Effector memory CD4-positive, alpha-beta T cell (primary cell): ENCODE measurements around the gene GAGE12D.
"Not testable (repeated sequence)": the region's sequence is repeated elsewhere in the genome, so short reads cannot be mapped to it uniquely, and the experiment has no call there.

Experiments
- DNase-seq, 3 donors: peaks; one replicate each; pipeline ENCODE4 v3.0.0-alpha.2; 2020
- H3K27ac ChIP-seq: 2 replicates; pipeline ENCODE4 v1.7.0; 2013; ENCODE audit warnings: mild to moderate bottlenecking, low read length, moderate library complexity; ENCODE audit not compliant: insufficient read depth, poor library complexity, severe bottlenecking
- H3K27me3 ChIP-seq: replicated peaks from 2 replicates; pipeline ENCODE4 v1.7.0; 2013; ENCODE audit warnings: mild to moderate bottlenecking, low read length; ENCODE audit not compliant: insufficient read depth, control insufficient read depth, poor library complexity, severe bottlenecking
- H3K36me3 ChIP-seq: 2 replicates; pipeline ENCODE4 v1.7.0; 2013; ENCODE audit warnings: mild to moderate bottlenecking, low read length, moderate library complexity; ENCODE audit not compliant: control insufficient read depth, insufficient read depth
- H3K4me1 ChIP-seq: 2 replicates; pipeline ENCODE4 v1.7.0; 2013; ENCODE audit warnings: low read length, mild to moderate bottlenecking; ENCODE audit not compliant: control insufficient read depth, insufficient read depth, poor library complexity, severe bottlenecking
- H3K4me3 ChIP-seq: 2 replicates; pipeline ENCODE4 v1.7.0; 2013; ENCODE audit warnings: low read length, low read depth, mild to moderate bottlenecking; ENCODE audit not compliant: insufficient read depth, poor library complexity, severe bottlenecking
- H3K9me3 ChIP-seq: 2 replicates; pipeline ENCODE4 v1.7.0; 2013; ENCODE audit warnings: mild to moderate bottlenecking, low read length, moderate library complexity; ENCODE audit not compliant: control insufficient read depth
- total RNA-seq, 3 donors: gene quantifications; one replicate each; lab custom pipeline; 2026; lab: John Stamatoyannopoulos, UW

The GAGE12D gene
- 0 reads per million in 3 donors for total RNA-seq

- not testable (repeated sequence) for DNase-seq, H3K27me3 ChIP-seq, H3K4me3 ChIP-seq, H3K27ac ChIP-seq, H3K9me3 ChIP-seq, H3K4me1 ChIP-seq, H3K36me3 ChIP-seq
Observed at GRCh38 chrX:49541433-49541832, at the start of gene GAGE12D. Gene GAGE12D, plus strand, starts transcription at chrX:49541733. Its CDS starts 1,155 bp downstream, at chrX:49542888.

- not testable (repeated sequence) for H3K4me1 ChIP-seq, H3K36me3 ChIP-seq, H3K4me3 ChIP-seq, H3K27me3 ChIP-seq, H3K27ac ChIP-seq, H3K9me3 ChIP-seq, DNase-seq
Observed at GRCh38 chrX:49531877-49532276, 9.7 kb upstream of the GAGE12D start, which contains the start of gene GAGE12C. Gene GAGE12C, plus strand, starts transcription at chrX:49532177. Its CDS starts 1,155 bp downstream, at chrX:49533332.

- H3K4me3 ChIP-seq, H3K4me1 ChIP-seq, H3K27me3 ChIP-seq, H3K36me3 ChIP-seq, H3K27ac ChIP-seq, DNase-seq, H3K9me3 ChIP-seq: not testable (repeated sequence)
Observed at GRCh38 chrX:49550989-49551388, 9.5 kb downstream of the GAGE12D start, which contains the start of gene GAGE12E. Gene GAGE12E, plus strand, starts transcription at chrX:49551289. Its CDS starts 1,155 bp downstream, at chrX:49552444.

- H3K4me3 ChIP-seq, H3K27ac ChIP-seq, H3K9me3 ChIP-seq, H3K36me3 ChIP-seq, H3K27me3 ChIP-seq, DNase-seq, H3K4me1 ChIP-seq: not testable (repeated sequence)
Observed at GRCh38 chrX:49560542-49560941, 19.0 kb downstream of the GAGE12D start, which contains the start of gene GAGE12F. Gene GAGE12F, plus strand, starts transcription at chrX:49560842. Its CDS starts 1,155 bp downstream, at chrX:49561997.

- H3K27me3 ChIP-seq, H3K9me3 ChIP-seq, H3K4me3 ChIP-seq, DNase-seq, H3K27ac ChIP-seq, H3K36me3 ChIP-seq, H3K4me1 ChIP-seq: not testable (repeated sequence)
Observed at GRCh38 chrX:49568728-49569127, 27.2 kb downstream of the GAGE12D start.

- H3K4me1 ChIP-seq, H3K27ac ChIP-seq, H3K27me3 ChIP-seq, H3K9me3 ChIP-seq, H3K4me3 ChIP-seq, DNase-seq, H3K36me3 ChIP-seq: not testable (repeated sequence)
Observed at GRCh38 chrX:49569152-49569551, 27.6 kb downstream of the GAGE12D start.

GRCh38 chrX:49570100-49570499 is 28.6 kb downstream of the GAGE12D start, which contains the start of gene GAGE12G:
Gene GAGE12G, plus strand, starts transcription at chrX:49570400. Its CDS starts 1,155 bp downstream, at chrX:49571555.
- not testable (repeated sequence) for DNase-seq, H3K27ac ChIP-seq, H3K4me1 ChIP-seq, H3K36me3 ChIP-seq, H3K4me3 ChIP-seq, H3K9me3 ChIP-seq, H3K27me3 ChIP-seq

GRCh38 chrX:49579649-49580048 is 38.1 kb downstream of the GAGE12D start, which contains the start of gene GAGE12H:
Gene GAGE12H, plus strand, starts transcription at chrX:49579949. Its CDS starts 1,155 bp downstream, at chrX:49581104.
- not testable (repeated sequence) for H3K4me1 ChIP-seq, DNase-seq, H3K4me3 ChIP-seq, H3K36me3 ChIP-seq, H3K9me3 ChIP-seq, H3K27ac ChIP-seq, H3K27me3 ChIP-seq

- H3K36me3 ChIP-seq, DNase-seq, H3K4me3 ChIP-seq, H3K4me1 ChIP-seq, H3K27ac ChIP-seq, H3K9me3 ChIP-seq, H3K27me3 ChIP-seq: not testable (repeated sequence)
Observed at GRCh38 chrX:49589196-49589595, 47.7 kb downstream of the GAGE12D start, which contains the start of gene GAGE2A. Gene GAGE2A, plus strand, starts transcription at chrX:49589496. Its CDS starts 1,155 bp downstream, at chrX:49590651.

GRCh38 chrX:49589769-49590478 is 48.4 kb downstream of the GAGE12D start:
- peak in 2 of 3 donors; percentile 0 to 2 for DNase-seq
- H3K27ac ChIP-seq, H3K36me3 ChIP-seq, H3K4me3 ChIP-seq, H3K9me3 ChIP-seq, H3K27me3 ChIP-seq, H3K4me1 ChIP-seq: not testable (repeated sequence)
